Liver (tissue), 9 donors: ENCODE results near the gene SPAG8. TPM values are rescaled to one million over a fixed set of nuclear protein-coding genes. Genes with fewer than 3 reads are reported as not detected.
A peak's percentile ranks its signal among the peaks of the same experiment; 100 is the strongest.

Experiments
- DNase-seq: peaks from one replicate; pipeline ENCODE4 v3.0.0-alpha.2; 2017; ENCODE audit warnings: low spot score
- H3K27ac ChIP-seq, 2 donors: one replicate each; pipeline ENCODE4 v1.7.0; 2013; ENCODE audit warnings: inconsistent platforms in 2 of 2, low read length in 2 of 2, control low read depth in 1 of 2, low read depth in 1 of 2, mild to moderate bottlenecking in 1 of 2
- H3K27me3 ChIP-seq, 4 donors: one replicate each; pipeline versions ENCODE4 v1.6.1 to v1.7.0; 2013; ENCODE audit warnings: low read length in 3 of 4, inconsistent platforms in 1 of 4, mild to moderate bottlenecking in 1 of 4, moderate library complexity in 1 of 4; ENCODE audit not compliant: control insufficient read depth in 4 of 4, insufficient read depth in 4 of 4
- H3K36me3 ChIP-seq, 4 donors: one replicate each; pipeline versions ENCODE4 v1.6.1 to v1.7.0; 2013; ENCODE audit warnings: low read length in 3 of 4, mild to moderate bottlenecking in 3 of 4, low read depth in 1 of 4, moderate library complexity in 1 of 4; ENCODE audit not compliant: control insufficient read depth in 4 of 4, insufficient read depth in 3 of 4
- H3K4me1 ChIP-seq, 4 donors: one replicate each; pipeline versions ENCODE4 v1.6.1 to v1.7.0; 2013; ENCODE audit warnings: low read length in 3 of 4, mild to moderate bottlenecking in 3 of 4, moderate library complexity in 1 of 4; ENCODE audit not compliant: control insufficient read depth in 4 of 4, insufficient read depth in 4 of 4
- H3K4me3 ChIP-seq, 3 donors: one replicate each; pipeline versions ENCODE4 v1.6.1 to v1.7.0; 2013; ENCODE audit warnings: low read length in 3 of 3, control low read depth in 1 of 3, low read depth in 1 of 3, mild to moderate bottlenecking in 1 of 3
- H3K9ac ChIP-seq, 2 donors: one replicate each; pipeline ENCODE4 v1.7.0; 2013; ENCODE audit warnings: low read length in 2 of 2, mild to moderate bottlenecking in 2 of 2, moderate library complexity in 2 of 2, control low read depth in 1 of 2, low read depth in 1 of 2
- H3K9me3 ChIP-seq, 4 donors: one replicate each; pipeline versions ENCODE4 v1.6.1 to v1.7.0; 2013; ENCODE audit warnings: low read length in 3 of 4; ENCODE audit not compliant: control insufficient read depth in 4 of 4
- ATF3 ChIP-seq: IDR thresholded peaks from 2 replicates; pipeline ENCODE4 v1.6.1; 2016; ENCODE audit warnings: antibody characterized with exemption
- CTCF ChIP-seq: fragments of 150-350 bp; IDR thresholded peaks from 2 replicates; pipeline ENCODE4 v1.5.1; 2017; ENCODE audit warnings: improper control_type of control experiment, low read depth, low read length; ENCODE audit not compliant: missing input control
- EGR1 ChIP-seq, 2 donors: IDR thresholded peaks; 2 replicates each; pipeline ENCODE4 v1.6.1; 2016 to 2018; ENCODE audit warnings: antibody characterized with exemption in 2 of 2, low read depth in 2 of 2
- FOXA1 ChIP-seq: IDR thresholded peaks from 2 replicates; pipeline ENCODE4 v1.6.1; 2016; ENCODE audit warnings: antibody characterized with exemption
- FOXA2 ChIP-seq: IDR thresholded peaks from 2 replicates; pipeline ENCODE4 v1.6.1; 2016; ENCODE audit warnings: antibody characterized with exemption
- GABPA ChIP-seq, 2 donors: IDR thresholded peaks in 1 of 2; conservative IDR thresholded peaks in 1 of 2; 2 replicates each; pipeline ENCODE4 v1.6.1; 2016; ENCODE audit warnings: antibody characterized with exemption in 2 of 2, mild to moderate bottlenecking in 1 of 2, moderate library complexity in 1 of 2
- HNF4A ChIP-seq, 2 donors: conservative IDR thresholded peaks; 2 replicates each; pipeline ENCODE4 v1.6.1; 2016; ENCODE audit warnings: antibody characterized with exemption in 2 of 2, mild to moderate bottlenecking in 2 of 2
- HNF4G ChIP-seq: IDR thresholded peaks from 2 replicates; pipeline ENCODE4 v1.6.1; 2016; ENCODE audit warnings: antibody characterized with exemption
- JUND ChIP-seq, 2 donors: IDR thresholded peaks; 2 replicates each; pipeline ENCODE4 v1.6.1; 2016; ENCODE audit warnings: antibody characterized with exemption in 2 of 2
- MAX ChIP-seq: IDR thresholded peaks from 2 replicates; pipeline ENCODE4 v1.6.1; 2016; ENCODE audit warnings: antibody characterized with exemption
- NR2F2 ChIP-seq: IDR thresholded peaks from 2 replicates; pipeline ENCODE4 v1.6.1; 2016; ENCODE audit warnings: antibody characterized with exemption
- RAD21 ChIP-seq, 2 donors: IDR thresholded peaks; 2 replicates each; pipeline ENCODE4 v1.6.1; 2016; ENCODE audit warnings: antibody characterized with exemption in 2 of 2, mild to moderate bottlenecking in 2 of 2
- REST ChIP-seq: IDR thresholded peaks from 2 replicates; pipeline ENCODE4 v1.6.1; 2016; ENCODE audit warnings: antibody characterized with exemption, mild to moderate bottlenecking
- RXRA ChIP-seq, 2 donors: IDR thresholded peaks; 2 replicates each; pipeline ENCODE4 v1.6.1; 2017 to 2018; ENCODE audit warnings: antibody characterized with exemption in 2 of 2, mild to moderate bottlenecking in 1 of 2
- SP1 ChIP-seq: IDR thresholded peaks from 2 replicates; pipeline ENCODE4 v1.6.1; 2018; ENCODE audit warnings: antibody characterized with exemption, mild to moderate bottlenecking
- TAF1 ChIP-seq: conservative IDR thresholded peaks from 2 replicates; pipeline ENCODE4 v1.6.1; 2016; ENCODE audit warnings: antibody characterized with exemption, mild to moderate bottlenecking
- YY1 ChIP-seq: IDR thresholded peaks from 2 replicates; pipeline ENCODE4 v1.6.1; 2016; ENCODE audit warnings: antibody characterized with exemption, mild to moderate bottlenecking
- ZBTB33 ChIP-seq: IDR thresholded peaks from 2 replicates; pipeline ENCODE4 v1.6.1; 2016; ENCODE audit warnings: antibody characterized with exemption
- WGBS: extraction: QIAGEN DNeasy Blood & Tissue Kit; methylation state at CpG from one replicate; pipeline ENCODE4 v1.1.7; 2013; 5-methylcytosine and 5-hydroxymethylcytosine counted together
- polyA plus RNA-seq, 2 donors: library from polyadenylated mRNA; stranded (reverse) in 1 of 2; unstranded in 1 of 2; fragments of 200-250 nt in 1 of 2; fragments of >200 nt in 1 of 2; fragmentation: Nextera tagmentation in 1 of 2; extraction: Ambion mirVana in 1 of 2; gene quantifications; one replicate each; pipeline versions ENCODE4 v1.2.1 to v1.2.3, GENCODE V29; 2013 to 2015
- total RNA-seq, 2 donors: library from RNA; depleted of rRNA; stranded (reverse); fragments of >200 nt; gene quantifications; one replicate each; pipeline ENCODE4 v1.2.3, GENCODE V29; 2014
- donor health status: healthy.
- donor health status: healthy.
- donor health status: healthy.
- donor health status: healthy.
- donor health status: healthy.

The SPAG8 gene
- total and polyA plus RNA-seq, 4 donors = 0.14 to 0.56 (median 0.19) TPM

GRCh38 chr9:35828716-35829083 lies 16.6 kb upstream of the SPAG8 start, which contains the start of gene FAM221B:
FAM221B (minus strand) TSS chr9:35828732; CDS start chr9:35826161, 2,571 bp downstream.
- Histone ChIP-seq H3K9me3 (no peaks in the 10 kb centered on the region), H3K4me3 (peak within 1 kb of the TSS; percentile 78), H3K27me3 (no peaks in the 10 kb centered on the region), H3K4me1 (peaks cover 5 to 23% (median 12%) of the 10 kb centered on the region in 4 donors), H3K36me3 (no peaks in the 10 kb centered on the region), H3K27ac (peak within 1 kb of the TSS; percentile 62 to 84), H3K9ac (peak within 1 kb of the TSS; percentile 69 to 82)
- 2% methylated on average over 21 of the region's 21 CpGs for WGBS
- no peak for DNase-seq
- TF ChIP-seq EGR1 (IDR thresholded peaks at IDR 0.05; ENCODE audit: low read depth in 2 of 2) (no peak), ATF3 (no peak), TAF1 (no peak), RAD21 (IDR thresholded peaks at IDR 0.05) (no peak), JUND (IDR thresholded peaks at IDR 0.05) (no peak), CTCF (no peak), RXRA (IDR thresholded peaks at IDR 0.05) (no peak), NR2F2 (no peak), GABPA (IDR thresholded peaks at IDR 0.05 in 1 of 2, conservative IDR thresholded peaks at IDR 0.05 in 1 of 2) (no peak), ZBTB33 (no peak), MAX (no peak), SP1 (no peak), YY1 (no peak), FOXA1 (no peak), FOXA2 (no peak), REST (no peak), HNF4A (conservative IDR thresholded peaks at IDR 0.05) (no peak), HNF4G (no peak)
